ENCODE data around the gene H6PD. TPM values are rescaled to one million over a fixed set of nuclear protein-coding genes. Genes with fewer than 3 reads are reported as not detected.
A peak's percentile ranks its signal among the peaks of the same experiment; 100 is the strongest.

H6PD gene
- total RNA-seq, 1 donor from 2014 or later = 37.0 TPM

DNA sequence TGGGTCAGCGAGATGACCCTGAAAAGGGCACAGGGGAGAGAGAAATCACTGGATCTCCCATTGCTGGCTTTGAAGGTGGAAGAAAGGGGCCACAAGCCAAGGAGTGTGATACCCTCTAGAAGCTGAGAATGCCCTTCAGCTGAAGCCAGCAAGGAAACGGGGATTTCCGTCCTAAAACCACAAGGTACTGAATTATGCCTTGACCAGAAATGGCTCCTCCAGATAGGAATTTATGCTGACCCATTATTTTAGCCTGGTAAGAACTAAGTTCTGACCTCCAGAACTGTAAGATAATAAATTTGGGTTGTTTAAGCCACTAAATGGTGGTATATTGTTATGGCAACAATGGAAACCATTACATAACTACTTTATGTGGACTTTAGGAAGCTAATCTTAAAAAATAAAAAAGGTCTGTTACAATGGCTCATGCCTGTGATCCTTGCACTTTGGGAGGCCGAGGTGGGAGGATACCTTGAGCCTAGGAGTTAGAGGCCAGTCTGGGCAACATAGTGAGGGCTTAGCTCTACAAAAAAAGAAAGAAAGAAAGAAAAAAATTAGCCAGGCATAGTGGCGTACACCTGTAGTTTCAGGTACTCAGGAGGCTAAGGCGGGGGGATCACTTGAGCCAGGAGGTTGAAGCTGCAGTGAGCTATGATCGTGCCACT is 3.6 kb upstream of the H6PD start:
- Mint-ChIP-seq H3K27ac (ENCODE audit: unreplicated experiment) (no peak overlapping the region), H3K27me3 (ENCODE audit: low read depth) (peaks cover 2% of the 10 kb centered on the region), H3K36me3 (ENCODE audit: low read depth) (no peaks in the 10 kb centered on the region), H3K4me3 (ENCODE audit: unreplicated experiment) (no peak overlapping the region), H3K4me1 (ENCODE audit: low read depth) (peaks cover 28% of the 10 kb centered on the region), H3K9me3 (ENCODE audit: low read depth) (no peaks in the 10 kb centered on the region)
- DNase-seq (ENCODE audit: low spot score) = no peak
- TF ChIP-seq, protein P1, sequence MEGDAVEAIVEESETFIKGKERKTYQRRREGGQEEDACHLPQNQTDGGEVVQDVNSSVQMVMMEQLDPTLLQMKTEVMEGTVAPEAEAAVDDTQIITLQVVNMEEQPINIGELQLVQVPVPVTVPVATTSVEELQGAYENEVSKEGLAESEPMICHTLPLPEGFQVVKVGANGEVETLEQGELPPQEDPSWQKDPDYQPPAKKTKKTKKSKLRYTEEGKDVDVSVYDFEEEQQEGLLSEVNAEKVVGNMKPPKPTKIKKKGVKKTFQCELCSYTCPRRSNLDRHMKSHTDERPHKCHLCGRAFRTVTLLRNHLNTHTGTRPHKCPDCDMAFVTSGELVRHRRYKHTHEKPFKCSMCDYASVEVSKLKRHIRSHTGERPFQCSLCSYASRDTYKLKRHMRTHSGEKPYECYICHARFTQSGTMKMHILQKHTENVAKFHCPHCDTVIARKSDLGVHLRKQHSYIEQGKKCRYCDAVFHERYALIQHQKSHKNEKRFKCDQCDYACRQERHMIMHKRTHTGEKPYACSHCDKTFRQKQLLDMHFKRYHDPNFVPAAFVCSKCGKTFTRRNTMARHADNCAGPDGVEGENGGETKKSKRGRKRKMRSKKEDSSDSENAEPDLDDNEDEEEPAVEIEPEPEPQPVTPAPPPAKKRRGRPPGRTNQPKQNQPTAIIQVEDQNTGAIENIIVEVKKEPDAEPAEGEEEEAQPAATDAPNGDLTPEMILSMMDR (IDR thresholded peaks at IDR 0.05) = no peak

DNA sequence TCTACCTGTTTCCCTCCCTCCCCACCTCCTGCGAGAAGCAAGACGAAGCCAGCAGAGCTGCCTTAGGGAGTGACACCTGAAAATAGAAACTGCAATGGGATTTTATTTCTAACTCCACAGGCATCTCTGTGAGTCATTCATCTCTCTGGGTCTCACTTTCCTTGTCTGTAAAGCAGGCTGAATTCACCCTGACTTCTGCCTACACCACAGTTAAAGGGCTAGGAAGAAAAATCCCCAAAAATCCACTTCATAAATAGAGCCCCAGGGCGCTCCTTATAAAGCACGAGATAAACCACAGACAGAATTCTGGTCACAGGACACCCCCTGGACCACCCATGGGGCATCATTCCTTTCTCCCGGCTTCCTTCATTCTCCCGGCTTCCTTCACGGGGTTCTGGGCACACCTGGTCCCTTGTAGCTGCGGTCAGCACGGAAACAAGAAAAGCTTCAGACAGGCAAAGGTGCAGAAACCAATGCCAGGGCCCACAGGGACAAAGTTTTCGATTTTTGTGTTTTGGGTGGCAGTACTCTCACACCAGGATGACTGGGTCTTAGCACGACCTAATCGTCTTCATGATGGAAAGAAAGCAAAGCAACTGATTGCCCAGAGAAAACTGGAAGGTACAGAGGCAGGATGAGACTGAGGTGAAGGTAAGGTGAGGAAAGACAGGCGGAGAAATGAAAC is 2.8 kb upstream of the H6PD start:
- H3K4me3 Mint-ChIP-seq (ENCODE audit: unreplicated experiment) = no peak overlapping the region
- DNase-seq (ENCODE audit: low spot score) = no peak
- TF ChIP-seq, protein P1 (IDR thresholded peaks at IDR 0.05) = no peak
- H3K4me1 Mint-ChIP-seq (ENCODE audit: low read depth) = peaks cover 31% of the 10 kb centered on the region
- no peaks in the 10 kb centered on the region for H3K27me3 Mint-ChIP-seq (ENCODE audit: low read depth)
- H3K36me3 Mint-ChIP-seq (ENCODE audit: low read depth) = no peaks in the 10 kb centered on the region
- no peaks in the 10 kb centered on the region for H3K9me3 Mint-ChIP-seq (ENCODE audit: low read depth)
- H3K27ac Mint-ChIP-seq (ENCODE audit: unreplicated experiment) = peak overlapping the region; percentile 80

DNA sequence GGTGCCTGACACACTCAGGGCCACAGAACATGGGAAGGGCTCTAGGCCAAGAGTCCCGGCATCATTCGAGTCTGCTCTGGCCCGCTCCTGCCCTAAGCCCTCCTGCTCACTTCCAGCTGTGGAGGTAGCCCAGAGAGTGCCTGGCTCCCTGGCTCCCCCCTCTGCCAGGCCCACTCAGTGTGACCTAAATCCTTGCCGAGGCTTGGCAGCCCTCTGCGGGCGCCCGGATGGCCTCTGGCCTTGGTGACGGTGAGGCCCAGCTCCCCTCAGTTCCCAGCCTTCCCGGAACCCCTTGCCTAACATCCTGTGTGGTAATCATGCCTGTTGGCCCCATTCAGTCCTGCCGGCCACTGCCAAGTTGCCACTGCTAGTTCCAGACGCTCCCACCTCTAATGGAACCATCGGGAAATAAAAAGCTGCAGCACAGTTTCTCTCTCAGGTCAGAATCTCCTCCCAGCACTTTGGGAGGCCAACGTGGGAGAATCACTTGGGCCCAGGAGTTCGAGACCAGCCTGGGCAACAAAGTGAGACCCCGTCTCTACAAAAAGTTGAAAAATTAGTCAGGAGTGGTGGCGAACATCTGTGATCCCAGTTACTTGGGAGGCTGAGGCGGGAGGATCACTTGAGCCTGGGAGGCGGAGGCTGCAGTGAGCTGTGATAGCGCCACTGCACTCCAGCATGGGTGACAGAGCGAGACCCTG is 1.2 kb upstream of the H6PD start:
- peak overlapping the region; percentile 2 for H3K4me3 Mint-ChIP-seq (ENCODE audit: unreplicated experiment)

DNA sequence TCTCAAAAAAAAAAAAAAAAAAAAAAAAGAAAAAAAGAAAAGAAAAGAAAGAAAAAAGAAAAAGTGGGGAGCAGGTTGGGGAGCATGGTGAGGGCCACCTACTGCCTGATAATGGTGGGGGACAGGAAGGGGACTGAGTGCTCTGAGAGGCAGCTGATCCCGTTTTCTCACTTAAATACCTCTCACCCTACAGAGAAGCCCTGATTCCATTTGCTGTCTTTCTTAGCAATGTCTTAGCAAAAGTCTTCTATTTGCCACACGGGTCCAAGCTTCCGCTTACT is 692 bp upstream of the H6PD start:
- H3K4me1 Mint-ChIP-seq (ENCODE audit: low read depth) = peaks cover 39% of the 10 kb centered on the region
- H3K27ac Mint-ChIP-seq (ENCODE audit: unreplicated experiment) = peak overlapping the region; percentile 69
- H3K27me3 Mint-ChIP-seq (ENCODE audit: low read depth) = no peaks in the 10 kb centered on the region
- peak overlapping the region; percentile 74 for H3K4me3 Mint-ChIP-seq (ENCODE audit: unreplicated experiment)
- DNase-seq (ENCODE audit: low spot score) = no peak
- H3K36me3 Mint-ChIP-seq (ENCODE audit: low read depth) = no peaks in the 10 kb centered on the region
- TF ChIP-seq, protein P1 (IDR thresholded peaks at IDR 0.05) = no peak
- no peaks in the 10 kb centered on the region for H3K9me3 Mint-ChIP-seq (ENCODE audit: low read depth)

More for the DNA sequence above, 1.2 kb upstream of the H6PD start:
- no peaks in the 10 kb centered on the region for H3K27me3 Mint-ChIP-seq (ENCODE audit: low read depth)
- TF ChIP-seq, protein P1 (IDR thresholded peaks at IDR 0.05) = no peak
- H3K36me3 Mint-ChIP-seq (ENCODE audit: low read depth) = no peaks in the 10 kb centered on the region
- H3K4me1 Mint-ChIP-seq (ENCODE audit: low read depth) = peaks cover 38% of the 10 kb centered on the region
- no peaks in the 10 kb centered on the region for H3K9me3 Mint-ChIP-seq (ENCODE audit: low read depth)
- no peak overlapping the region for H3K27ac Mint-ChIP-seq (ENCODE audit: unreplicated experiment)
- no peak for DNase-seq (ENCODE audit: low spot score)

DNA sequence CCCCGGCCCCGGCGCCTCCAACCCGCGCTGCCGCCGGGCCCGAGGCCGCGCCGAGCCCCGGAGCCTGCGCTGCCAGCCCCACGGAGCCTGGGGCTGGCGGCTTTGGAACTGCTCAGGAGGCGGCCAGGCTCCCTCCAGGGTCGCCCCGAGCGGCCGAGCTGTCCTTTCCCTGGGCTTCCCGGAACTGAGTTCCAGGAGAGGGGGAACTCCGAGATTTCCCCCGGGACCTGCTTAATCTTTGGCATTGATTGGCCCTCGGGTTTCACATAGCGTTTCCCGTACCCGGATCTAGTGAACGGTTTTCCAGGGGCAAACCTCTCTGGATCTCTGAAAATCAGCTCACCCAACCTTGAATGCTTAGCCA is 504 bp downstream of the H6PD start:
- DNase-seq (ENCODE audit: low spot score) = no peak
- Mint-ChIP-seq H3K36me3 (ENCODE audit: low read depth) (no peaks in the 10 kb centered on the region), H3K27me3 (ENCODE audit: low read depth) (no peaks in the 10 kb centered on the region), H3K27ac (ENCODE audit: unreplicated experiment) (peak overlapping the region; percentile 85), H3K4me3 (ENCODE audit: unreplicated experiment) (peak overlapping the region; percentile 86), H3K4me1 (ENCODE audit: low read depth) (peaks cover 50% of the 10 kb centered on the region), H3K9me3 (ENCODE audit: low read depth) (no peaks in the 10 kb centered on the region)
- TF ChIP-seq, protein P1 (IDR thresholded peaks at IDR 0.05) = no peak

Measured in chondrocyte (in vitro differentiated cells).